Fibroblast of lung (primary cell): ENCODE data around the gene C6orf132. TPM values are rescaled to one million over a fixed set of nuclear protein-coding genes. Genes with fewer than 3 reads are reported as not detected.

ENCODE experiments used
- DNase-seq, 2 donors: peaks; one replicate each; pipeline versions ENCODE4 v3.0.0 to v3.0.0-alpha.2; 2010; ENCODE audit warnings: low read depth in 2 of 2
- H2AFZ ChIP-seq: 2 replicates; pipeline ENCODE4 v1.5.1; 2012; ENCODE audit warnings: low read length, control low read depth, inconsistent platforms
- H3K27ac ChIP-seq: 2 replicates; pipeline ENCODE4 v1.5.1; 2011; ENCODE audit warnings: low read length, control low read depth; ENCODE audit not compliant: insufficient read depth
- H3K27me3 ChIP-seq: 2 replicates; pipeline ENCODE4 v1.5.1; 2011; ENCODE audit warnings: mild to moderate bottlenecking, low read length; ENCODE audit not compliant: control insufficient read depth, insufficient read depth
- H3K36me3 ChIP-seq: 2 replicates; pipeline ENCODE4 v1.5.1; 2011; ENCODE audit warnings: low read length; ENCODE audit not compliant: control insufficient read depth, insufficient read depth
- H3K4me1 ChIP-seq: 2 replicates; pipeline ENCODE4 v1.5.1; 2011; ENCODE audit warnings: low read length; ENCODE audit not compliant: control insufficient read depth, insufficient read depth; ENCODE audit errors: extremely low read depth
- H3K4me2 ChIP-seq: 2 replicates; pipeline ENCODE4 v1.5.1; 2011; ENCODE audit warnings: low read length, control low read depth; ENCODE audit not compliant: insufficient read depth; ENCODE audit errors: extremely low read depth
- H3K4me3 ChIP-seq, 4 experiments: fragments of 200-600 bp in 1 of 4; sonication (generic) in 1 of 4; replicated peaks in 1 of 4; 2 replicates each; pipeline ENCODE4 v1.5.1; 2011 to 2016; ENCODE audit warnings: low read length in 4 of 4, low read depth in 3 of 4, mild to moderate bottlenecking in 3 of 4, control low read depth in 2 of 4, inconsistent platforms in 1 of 4, mixed read lengths in 1 of 4; ENCODE audit not compliant: insufficient read depth in 1 of 4; ENCODE audit errors: control extremely low read depth in 1 of 4
- H3K79me2 ChIP-seq: 2 replicates; pipeline ENCODE4 v1.5.1; 2012; ENCODE audit warnings: mild to moderate bottlenecking, low read length, inconsistent platforms; ENCODE audit not compliant: control insufficient read depth, insufficient read depth
- H3K9ac ChIP-seq: 2 replicates; pipeline ENCODE4 v1.5.1; 2011; ENCODE audit warnings: mild to moderate bottlenecking, low read length, control low read depth; ENCODE audit not compliant: insufficient read depth
- H3K9me3 ChIP-seq: 2 replicates; pipeline ENCODE4 v1.5.1; 2012; ENCODE audit warnings: low read depth, low read length; ENCODE audit not compliant: control insufficient read depth, insufficient read depth
- H4K20me1 ChIP-seq: 2 replicates; pipeline ENCODE4 v1.5.1; 2011; ENCODE audit warnings: low read length; ENCODE audit not compliant: control insufficient read depth, insufficient read depth; ENCODE audit errors: extremely low read depth
- CTCF ChIP-seq, 2 donors: IDR thresholded peaks in 1 of 2; conservative IDR thresholded peaks in 1 of 2; 1 replicate in 1 of 2; 2 replicates in 1 of 2; pipeline ENCODE4 v1.5.1; 2011 to 2012; ENCODE audit warnings: low read length in 2 of 2, control low read depth in 1 of 2, inconsistent platforms in 1 of 2, low read depth in 1 of 2, mild to moderate bottlenecking in 1 of 2
- EZH2 ChIP-seq: IDR thresholded peaks from 2 replicates; pipeline ENCODE4 v1.5.1; 2012; ENCODE audit warnings: low read length, control low read depth, mild to moderate bottlenecking; ENCODE audit errors: missing control alignments
- polyA plus RNA-seq, 2 donors: library from polyadenylated mRNA; depleted of rRNA in 1 of 2; stranded (reverse) in 1 of 2; unstranded in 1 of 2; fragments of >200 nt; gene quantifications; 2 replicates each; pipeline ENCODE4 v1.2.1, GENCODE V29; 2011 to 2012; ENCODE audit warnings: missing spikeins in 1 of 2
- total RNA-seq: library from RNA; depleted of rRNA; stranded (reverse); fragments of >200 nt; gene quantifications from 2 replicates; pipeline ENCODE4 v1.2.1, GENCODE V29; 2014

The C6orf132 gene
- total and polyA plus RNA-seq, 2 donors (not counting 1 experiment from before 2014, with no cell fraction given) = 0.87 to 1.2 TPM

DNA sequence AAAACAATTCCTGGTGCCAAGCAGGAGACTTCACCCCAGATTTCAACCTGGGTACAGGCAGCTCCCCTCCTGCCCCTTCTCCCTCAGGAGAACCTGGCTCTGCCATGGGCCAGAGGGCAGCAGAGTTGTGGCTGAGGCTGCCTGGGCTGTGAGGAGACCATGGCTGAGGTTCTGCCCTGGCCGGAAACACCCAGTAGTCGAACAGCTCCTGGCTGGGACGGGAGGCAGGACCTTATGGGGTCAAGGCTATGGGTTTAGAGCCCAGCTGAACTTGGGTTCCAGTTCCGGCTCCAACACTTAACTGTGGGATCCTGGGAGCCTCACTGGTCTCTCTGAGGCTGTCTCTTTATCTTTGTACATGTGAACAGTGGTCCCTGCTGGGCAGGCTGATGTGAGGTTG is 8.5 kb downstream of the C6orf132 start:
- H3K27ac ChIP-seq = no peak overlapping the region

DNA sequence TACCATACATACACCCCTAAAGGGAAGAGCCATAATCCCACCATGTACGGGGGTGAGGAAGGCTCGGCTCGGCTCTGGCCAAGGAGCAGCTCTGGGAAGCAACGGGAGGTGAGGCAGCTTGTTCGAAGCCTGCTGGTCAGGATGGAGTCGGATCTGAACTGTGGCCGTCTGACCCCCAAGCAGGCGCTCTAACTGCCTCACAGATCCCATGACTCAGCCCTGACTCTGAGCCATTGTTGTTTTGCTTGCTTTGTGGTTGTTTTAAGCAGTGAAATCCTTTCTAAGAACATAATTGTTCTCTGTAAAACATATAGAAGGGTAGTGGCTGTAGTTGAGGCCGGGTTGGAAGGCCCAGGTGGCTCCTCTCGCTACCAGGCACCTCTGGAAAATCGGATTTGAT is 10.9 kb downstream of the C6orf132 start:
- Histone ChIP-seq H3K4me2 (no peak overlapping the region), H3K4me1 (peaks cover 3% of the 10 kb centered on the region), H3K27me3 (no peaks in the 10 kb centered on the region), H4K20me1 (no peaks in the 10 kb centered on the region), H3K9me3 (no peaks in the 10 kb centered on the region), H3K4me3 (no peak overlapping the region), H3K79me2 (no peaks in the 10 kb centered on the region), H2AFZ (no peak overlapping the region), H3K36me3 (no peaks in the 10 kb centered on the region), H3K9ac (no peak overlapping the region), H3K27ac (no peak overlapping the region)
- peak; percentile 83 to 85 for DNase-seq
- TF ChIP-seq CTCF (conservative IDR thresholded peaks at IDR 0.05 in 1 of 2, IDR thresholded peaks at IDR 0.05 in 1 of 2; ENCODE audit: low read depth in 1 of 2, low read length in 2 of 2) = no peak

More for the DNA sequence above, 8.5 kb downstream of the C6orf132 start:
- H3K27me3 ChIP-seq = no peaks in the 10 kb centered on the region
- H3K4me1 ChIP-seq = peaks cover 11% of the 10 kb centered on the region
- no peaks in the 10 kb centered on the region for H4K20me1 ChIP-seq
- no peaks in the 10 kb centered on the region for H3K36me3 ChIP-seq
- no peak for DNase-seq
- H3K4me3 ChIP-seq = no peak overlapping the region
- no peaks in the 10 kb centered on the region for H3K9me3 ChIP-seq
- no peak for TF ChIP-seq EZH2
- TF ChIP-seq CTCF (conservative IDR thresholded peaks at IDR 0.05 in 1 of 2, IDR thresholded peaks at IDR 0.05 in 1 of 2; ENCODE audit: low read depth in 1 of 2, low read length in 2 of 2) = no peak
- no peak overlapping the region for H3K4me2 ChIP-seq
- H3K79me2 ChIP-seq = no peaks in the 10 kb centered on the region
- H2AFZ ChIP-seq = no peak overlapping the region
- H3K9ac ChIP-seq = no peak overlapping the region

- Histone ChIP-seq H2AFZ (no peak overlapping the region), H3K79me2 (no peaks in the 10 kb centered on the region)
Measured at GRCh38 chr6:42129360-42129676, 13.1 kb downstream of the C6orf132 start.

More at GRCh38 chr6:42129360-42129676, 13.1 kb downstream of the C6orf132 start:
- Histone ChIP-seq H3K9ac (no peak overlapping the region), H3K9me3 (no peaks in the 10 kb centered on the region), H3K4me2 (no peak overlapping the region), H3K4me3 (no peak overlapping the region), H4K20me1 (no peaks in the 10 kb centered on the region), H3K27ac (no peak overlapping the region), H3K36me3 (peaks cover 3% of the 10 kb centered on the region), H3K4me1 (peaks cover 2% of the 10 kb centered on the region), H3K27me3 (no peaks in the 10 kb centered on the region)
- no peak for DNase-seq
- TF ChIP-seq CTCF (conservative IDR thresholded peaks at IDR 0.05 in 1 of 2, IDR thresholded peaks at IDR 0.05 in 1 of 2; ENCODE audit: low read depth in 1 of 2, low read length in 2 of 2) (no peak), EZH2 (no peak)
